SU-DHL-6 (cell line): ENCODE data around the gene GOT1.

Experiments
- EZH2phosphoT487 ChIP-seq: fragments of 200-600 bp; sonication (generic), shearing (Covaris generic); conservative IDR thresholded peaks from 2 replicates; pipeline ENCODE4 v1.6.1; 2018; ENCODE audit warnings: mild to moderate bottlenecking, antibody characterized with exemption, low read length, moderate library complexity, mixed read lengths
- TF ChIP-seq, protein P1 (sequence below): fragments of 200-600 bp; sonication (generic); IDR thresholded peaks from one replicate; pipeline ENCODE4 v1.5.1; 2017; ENCODE audit warnings: antibody characterized with exemption, mild to moderate bottlenecking, low read length, moderate library complexity; ENCODE audit not compliant: insufficient read depth, poor library complexity, severe bottlenecking

DNA sequence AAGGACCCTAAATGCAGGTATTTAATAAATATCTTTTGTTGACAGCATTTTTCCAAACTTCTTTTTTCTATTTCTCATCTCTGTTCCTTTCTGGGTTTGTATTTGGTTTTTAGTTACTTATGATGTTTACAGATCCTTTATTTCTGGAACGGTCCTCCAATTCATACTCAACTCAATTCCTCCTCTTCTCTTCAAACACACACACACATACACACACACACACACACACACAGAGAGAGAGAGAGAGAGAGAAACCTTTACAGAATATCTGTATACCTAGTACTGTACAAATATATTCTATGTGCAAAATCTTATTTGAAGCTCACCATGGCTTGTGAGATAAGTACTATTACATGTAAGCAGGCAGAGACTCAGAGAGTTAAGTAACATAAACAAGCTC, 21.6 kb upstream of the GOT1 start:
- TF ChIP-seq, protein P1, sequence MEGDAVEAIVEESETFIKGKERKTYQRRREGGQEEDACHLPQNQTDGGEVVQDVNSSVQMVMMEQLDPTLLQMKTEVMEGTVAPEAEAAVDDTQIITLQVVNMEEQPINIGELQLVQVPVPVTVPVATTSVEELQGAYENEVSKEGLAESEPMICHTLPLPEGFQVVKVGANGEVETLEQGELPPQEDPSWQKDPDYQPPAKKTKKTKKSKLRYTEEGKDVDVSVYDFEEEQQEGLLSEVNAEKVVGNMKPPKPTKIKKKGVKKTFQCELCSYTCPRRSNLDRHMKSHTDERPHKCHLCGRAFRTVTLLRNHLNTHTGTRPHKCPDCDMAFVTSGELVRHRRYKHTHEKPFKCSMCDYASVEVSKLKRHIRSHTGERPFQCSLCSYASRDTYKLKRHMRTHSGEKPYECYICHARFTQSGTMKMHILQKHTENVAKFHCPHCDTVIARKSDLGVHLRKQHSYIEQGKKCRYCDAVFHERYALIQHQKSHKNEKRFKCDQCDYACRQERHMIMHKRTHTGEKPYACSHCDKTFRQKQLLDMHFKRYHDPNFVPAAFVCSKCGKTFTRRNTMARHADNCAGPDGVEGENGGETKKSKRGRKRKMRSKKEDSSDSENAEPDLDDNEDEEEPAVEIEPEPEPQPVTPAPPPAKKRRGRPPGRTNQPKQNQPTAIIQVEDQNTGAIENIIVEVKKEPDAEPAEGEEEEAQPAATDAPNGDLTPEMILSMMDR: no peak
- TF ChIP-seq EZH2phosphoT487: no peak
